ENCODE data around the gene CBFA2T3. TPM values are rescaled to one million over a fixed set of nuclear protein-coding genes. Genes with fewer than 3 reads are reported as not detected.

CBFA2T3 gene
- total and polyA plus RNA-seq, 2 donors: 11.2 to 19.1 TPM

GRCh38 chr16:88855736-88856121, 121.3 kb downstream of the CBFA2T3 start:
- 94% methylated on average over 13 of the region's 13 CpGs for WGBS
- H3K9me3 ChIP-seq (ENCODE audit: control insufficient read depth in 2 of 2, insufficient read depth in 1 of 2, low read length in 1 of 2): peaks cover 0 to 3% of the 10 kb centered on the region in 2 donors
- peak overlapping the region in 1 of 2 donors; percentile 31 for H3K27ac ChIP-seq (ENCODE audit: low read depth in 1 of 2, low read length in 1 of 2)
- H3K4me3 ChIP-seq (ENCODE audit: low read length in 2 of 2): peak overlapping the region; percentile 32 to 94
- peaks cover 17 to 33% of the 10 kb centered on the region in 2 donors for H3K4me1 ChIP-seq (ENCODE audit: control insufficient read depth in 2 of 2, insufficient read depth in 2 of 2, low read length in 2 of 2)
- no peaks in the 10 kb centered on the region for H3K27me3 ChIP-seq (ENCODE audit: control insufficient read depth in 2 of 2, insufficient read depth in 1 of 2, low read length in 1 of 2)
- no peak for DNase-seq (ENCODE audit: low read depth in 6 of 9, low spot score in 9 of 9)
- peaks cover 14 to 26% of the 10 kb centered on the region in 2 donors for H3K36me3 ChIP-seq (ENCODE audit: control insufficient read depth in 2 of 2, insufficient read depth in 2 of 2, low read length in 1 of 2)

DNA sequence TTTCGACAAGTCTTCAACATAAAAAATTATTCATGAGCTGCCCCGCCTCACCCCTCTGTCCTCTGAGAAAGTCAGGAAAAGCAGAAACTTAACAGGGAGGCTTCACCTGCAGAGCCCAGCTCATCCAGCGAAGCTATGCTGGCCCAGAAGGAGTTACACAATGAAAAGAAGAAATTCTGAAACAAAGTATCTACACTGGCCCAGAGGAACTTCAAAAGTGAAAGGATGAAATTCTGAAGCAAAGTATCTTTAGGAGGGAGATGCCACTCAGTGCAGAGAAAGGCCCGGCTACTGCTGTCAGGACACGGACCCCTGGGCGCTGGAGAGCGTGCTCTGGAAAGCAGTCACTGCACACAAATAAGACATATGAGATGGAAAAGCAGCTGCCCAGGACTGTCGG, 121.8 kb downstream of the CBFA2T3 start:
- Histone ChIP-seq H3K27me3 (ENCODE audit: control insufficient read depth in 2 of 2, insufficient read depth in 1 of 2, low read length in 1 of 2) (no peaks in the 10 kb centered on the region), H3K4me1 (ENCODE audit: control insufficient read depth in 2 of 2, insufficient read depth in 2 of 2, low read length in 2 of 2) (peaks cover 17 to 33% of the 10 kb centered on the region in 2 donors), H3K4me3 (ENCODE audit: low read length in 2 of 2) (no peak overlapping the region), H3K36me3 (ENCODE audit: control insufficient read depth in 2 of 2, insufficient read depth in 2 of 2, low read length in 1 of 2) (peaks cover 10 to 22% of the 10 kb centered on the region in 2 donors), H3K27ac (ENCODE audit: low read depth in 1 of 2, low read length in 1 of 2) (no peak overlapping the region), H3K9me3 (ENCODE audit: control insufficient read depth in 2 of 2, insufficient read depth in 1 of 2, low read length in 1 of 2) (peaks cover 0 to 3% of the 10 kb centered on the region in 2 donors)
- no peak for DNase-seq (ENCODE audit: low read depth in 6 of 9, low spot score in 9 of 9)
- WGBS: 86% methylated on average over 8 of the region's 8 CpGs

DNA sequence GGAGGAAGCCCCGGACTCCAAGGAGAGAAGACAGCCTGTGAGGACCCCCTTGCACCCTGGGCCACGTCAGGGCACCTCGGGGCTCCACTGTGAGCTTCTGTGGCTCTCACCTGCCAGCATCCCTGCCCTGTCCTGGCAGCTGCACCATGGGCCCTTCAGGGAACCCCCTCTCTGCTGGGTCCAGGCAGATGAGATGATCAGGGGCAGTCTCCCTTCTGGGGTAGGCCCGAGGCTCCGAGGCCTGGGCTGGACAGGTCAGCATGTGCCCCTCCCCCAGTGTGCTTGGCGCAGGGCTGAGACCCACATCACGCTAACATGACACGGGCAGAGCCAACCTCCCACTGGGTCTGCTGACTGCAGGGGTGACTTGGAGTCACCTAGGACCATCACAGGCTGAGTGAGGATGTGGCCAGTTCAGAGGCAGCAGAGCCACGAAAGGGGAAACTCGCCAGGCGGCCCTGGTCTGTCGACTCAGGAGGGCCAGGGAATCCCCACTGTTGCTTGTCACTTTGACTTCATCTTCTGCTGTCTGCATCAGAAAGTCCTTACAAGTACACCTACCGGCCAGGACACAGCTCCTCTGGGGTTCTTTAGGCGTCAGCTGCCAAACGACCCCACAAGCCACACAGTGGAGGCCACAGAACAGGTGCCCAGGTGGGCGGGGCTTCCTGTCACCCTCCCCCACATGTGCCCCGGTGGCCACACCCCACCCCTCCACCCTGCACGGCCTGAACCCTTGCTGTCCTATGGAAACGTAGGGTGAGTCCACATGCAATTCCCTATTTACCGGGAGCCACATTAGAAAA, 122.5 kb downstream of the CBFA2T3 start:
- peaks cover 9 to 19% of the 10 kb centered on the region in 2 donors for H3K36me3 ChIP-seq (ENCODE audit: control insufficient read depth in 2 of 2, insufficient read depth in 2 of 2, low read length in 1 of 2)
- WGBS: 48% methylated on average over 20 of the region's 20 CpGs
- H3K4me1 ChIP-seq (ENCODE audit: control insufficient read depth in 2 of 2, insufficient read depth in 2 of 2, low read length in 2 of 2): peaks cover 17 to 33% of the 10 kb centered on the region in 2 donors

GRCh38 chr16:88853325-88853941, 123.6 kb downstream of the CBFA2T3 start:
- peaks cover 0 to 3% of the 10 kb centered on the region in 2 donors for H3K9me3 ChIP-seq (ENCODE audit: control insufficient read depth in 2 of 2, insufficient read depth in 1 of 2, low read length in 1 of 2)
- peaks cover 7 to 9% of the 10 kb centered on the region in 2 donors for H3K36me3 ChIP-seq (ENCODE audit: control insufficient read depth in 2 of 2, insufficient read depth in 2 of 2, low read length in 1 of 2)
- peaks cover 15 to 32% of the 10 kb centered on the region in 2 donors for H3K4me1 ChIP-seq (ENCODE audit: control insufficient read depth in 2 of 2, insufficient read depth in 2 of 2, low read length in 2 of 2)
- H3K4me3 ChIP-seq (ENCODE audit: low read length in 2 of 2): no peak overlapping the region
- H3K27ac ChIP-seq (ENCODE audit: low read depth in 1 of 2, low read length in 1 of 2): no peak overlapping the region
- 95% methylated on average over 17 of the region's 17 CpGs for WGBS
- no peaks in the 10 kb centered on the region for H3K27me3 ChIP-seq (ENCODE audit: control insufficient read depth in 2 of 2, insufficient read depth in 1 of 2, low read length in 1 of 2)
- DNase-seq (ENCODE audit: low read depth in 6 of 9, low spot score in 9 of 9): no peak

More for the DNA sequence above, 122.5 kb downstream of the CBFA2T3 start:
- H3K27me3 ChIP-seq (ENCODE audit: control insufficient read depth in 2 of 2, insufficient read depth in 1 of 2, low read length in 1 of 2): no peaks in the 10 kb centered on the region
- peaks cover 0 to 3% of the 10 kb centered on the region in 2 donors for H3K9me3 ChIP-seq (ENCODE audit: control insufficient read depth in 2 of 2, insufficient read depth in 1 of 2, low read length in 1 of 2)
- DNase-seq (ENCODE audit: low read depth in 6 of 9, low spot score in 9 of 9): peak in 2 of 9 donors; percentile 29 to 54
- H3K27ac ChIP-seq (ENCODE audit: low read depth in 1 of 2, low read length in 1 of 2): no peak overlapping the region
- H3K4me3 ChIP-seq (ENCODE audit: low read length in 2 of 2): no peak overlapping the region

GRCh38 chr16:88851616-88852015, 125.4 kb downstream of the CBFA2T3 start:
- no peaks in the 10 kb centered on the region for H3K27me3 ChIP-seq (ENCODE audit: control insufficient read depth in 2 of 2, insufficient read depth in 1 of 2, low read length in 1 of 2)
- WGBS: 95% methylated on average over 19 of the region's 19 CpGs
- DNase-seq (ENCODE audit: low read depth in 6 of 9, low spot score in 9 of 9): no peak
- peaks cover 0 to 3% of the 10 kb centered on the region in 2 donors for H3K9me3 ChIP-seq (ENCODE audit: control insufficient read depth in 2 of 2, insufficient read depth in 1 of 2, low read length in 1 of 2)
- peaks cover 8 to 21% of the 10 kb centered on the region in 2 donors for H3K4me1 ChIP-seq (ENCODE audit: control insufficient read depth in 2 of 2, insufficient read depth in 2 of 2, low read length in 2 of 2)
- H3K36me3 ChIP-seq (ENCODE audit: control insufficient read depth in 2 of 2, insufficient read depth in 2 of 2, low read length in 1 of 2): peaks cover 7 to 9% of the 10 kb centered on the region in 2 donors
- no peak overlapping the region for H3K4me3 ChIP-seq (ENCODE audit: low read length in 2 of 2)
- H3K27ac ChIP-seq (ENCODE audit: low read depth in 1 of 2, low read length in 1 of 2): no peak overlapping the region

DNA sequence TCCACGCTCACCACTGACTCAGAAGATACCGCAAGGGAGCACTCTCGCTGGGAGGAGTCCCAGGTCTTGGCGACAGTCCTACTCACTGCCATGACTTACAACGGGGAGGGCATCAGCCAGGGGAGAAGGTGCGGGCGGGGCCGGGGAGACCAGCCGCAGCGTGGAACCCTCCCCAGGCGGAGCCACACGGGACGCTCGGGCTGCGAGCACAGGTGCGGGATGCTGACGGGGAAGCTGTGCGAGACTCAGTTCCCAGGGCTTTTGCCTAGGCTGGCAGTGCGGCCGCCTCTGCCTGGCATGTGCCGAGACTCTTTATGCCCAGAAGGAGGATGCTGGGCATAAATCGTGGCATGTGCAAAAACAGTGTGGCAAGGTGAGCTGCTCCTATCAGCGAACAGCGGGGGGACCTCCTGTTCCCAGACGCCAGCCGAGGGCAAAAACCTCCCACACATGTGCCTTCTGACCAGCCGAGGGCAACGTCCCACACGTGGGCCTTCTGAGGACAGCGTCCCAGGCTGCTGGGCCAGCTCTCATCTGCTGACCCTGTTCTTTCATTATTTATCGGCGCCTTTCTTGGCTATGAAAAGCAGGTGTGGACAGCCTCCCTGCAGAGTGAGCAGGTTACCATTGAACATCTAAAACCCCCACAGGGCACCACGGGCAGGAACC, 126.3 kb downstream of the CBFA2T3 start:
- H3K4me1 ChIP-seq (ENCODE audit: control insufficient read depth in 2 of 2, insufficient read depth in 2 of 2, low read length in 2 of 2): peaks cover 3 to 14% of the 10 kb centered on the region in 2 donors
- WGBS: 94% methylated on average over 33 of the region's 33 CpGs
- no peak for DNase-seq (ENCODE audit: low read depth in 6 of 9, low spot score in 9 of 9)
- peaks cover 0 to 3% of the 10 kb centered on the region in 2 donors for H3K9me3 ChIP-seq (ENCODE audit: control insufficient read depth in 2 of 2, insufficient read depth in 1 of 2, low read length in 1 of 2)
- H3K27ac ChIP-seq (ENCODE audit: low read depth in 1 of 2, low read length in 1 of 2): no peak overlapping the region
- no peak overlapping the region for H3K4me3 ChIP-seq (ENCODE audit: low read length in 2 of 2)
- H3K27me3 ChIP-seq (ENCODE audit: control insufficient read depth in 2 of 2, insufficient read depth in 1 of 2, low read length in 1 of 2): no peaks in the 10 kb centered on the region
- peaks cover 7 to 9% of the 10 kb centered on the region in 2 donors for H3K36me3 ChIP-seq (ENCODE audit: control insufficient read depth in 2 of 2, insufficient read depth in 2 of 2, low read length in 1 of 2)

- WGBS: 95% methylated on average over 21 of the region's 21 CpGs
- Histone ChIP-seq H3K27me3 (ENCODE audit: control insufficient read depth in 2 of 2, insufficient read depth in 1 of 2, low read length in 1 of 2) (no peaks in the 10 kb centered on the region), H3K4me3 (ENCODE audit: low read length in 2 of 2) (no peak overlapping the region)
Observed at GRCh38 chr16:88848557-88848956, 128.4 kb downstream of the CBFA2T3 start.

GRCh38 chr16:88847654-88848053, 129.4 kb downstream of the CBFA2T3 start:
- Histone ChIP-seq H3K36me3 (ENCODE audit: control insufficient read depth in 2 of 2, insufficient read depth in 2 of 2, low read length in 1 of 2) (peaks cover 7 to 9% of the 10 kb centered on the region in 2 donors), H3K27me3 (ENCODE audit: control insufficient read depth in 2 of 2, insufficient read depth in 1 of 2, low read length in 1 of 2) (no peaks in the 10 kb centered on the region), H3K9me3 (ENCODE audit: control insufficient read depth in 2 of 2, insufficient read depth in 1 of 2, low read length in 1 of 2) (no peaks in the 10 kb centered on the region), H3K4me1 (ENCODE audit: control insufficient read depth in 2 of 2, insufficient read depth in 2 of 2, low read length in 2 of 2) (no peaks in the 10 kb centered on the region), H3K27ac (ENCODE audit: low read depth in 1 of 2, low read length in 1 of 2) (no peak overlapping the region), H3K4me3 (ENCODE audit: low read length in 2 of 2) (no peak overlapping the region)
- no peak for DNase-seq (ENCODE audit: low read depth in 6 of 9, low spot score in 9 of 9)
- WGBS: 92% methylated on average over 18 of the region's 18 CpGs

More at GRCh38 chr16:88848557-88848956, 128.4 kb downstream of the CBFA2T3 start:
- Histone ChIP-seq H3K4me1 (ENCODE audit: control insufficient read depth in 2 of 2, insufficient read depth in 2 of 2, low read length in 2 of 2) (no peaks in the 10 kb centered on the region), H3K9me3 (ENCODE audit: control insufficient read depth in 2 of 2, insufficient read depth in 1 of 2, low read length in 1 of 2) (no peaks in the 10 kb centered on the region), H3K27ac (ENCODE audit: low read depth in 1 of 2, low read length in 1 of 2) (no peak overlapping the region), H3K36me3 (ENCODE audit: control insufficient read depth in 2 of 2, insufficient read depth in 2 of 2, low read length in 1 of 2) (peaks cover 7 to 9% of the 10 kb centered on the region in 2 donors)
- DNase-seq (ENCODE audit: low read depth in 6 of 9, low spot score in 9 of 9): no peak

- Histone ChIP-seq H3K4me1 (ENCODE audit: control insufficient read depth in 2 of 2, insufficient read depth in 2 of 2, low read length in 2 of 2) (no peaks in the 10 kb centered on the region), H3K27me3 (ENCODE audit: control insufficient read depth in 2 of 2, insufficient read depth in 1 of 2, low read length in 1 of 2) (no peaks in the 10 kb centered on the region), H3K4me3 (ENCODE audit: low read length in 2 of 2) (no peak overlapping the region), H3K36me3 (ENCODE audit: control insufficient read depth in 2 of 2, insufficient read depth in 2 of 2, low read length in 1 of 2) (peaks cover 7 to 9% of the 10 kb centered on the region in 2 donors), H3K27ac (ENCODE audit: low read depth in 1 of 2, low read length in 1 of 2) (no peak overlapping the region), H3K9me3 (ENCODE audit: control insufficient read depth in 2 of 2, insufficient read depth in 1 of 2, low read length in 1 of 2) (no peaks in the 10 kb centered on the region)
- 98% methylated on average over 9 of the region's 9 CpGs for WGBS
- DNase-seq (ENCODE audit: low read depth in 6 of 9, low spot score in 9 of 9): no peak
Observed at GRCh38 chr16:88846088-88846487, 130.9 kb downstream of the CBFA2T3 start.

Measured in thymus (tissue), 11 donors.